WI38 (cell line): ENCODE data around the gene KLK15.

Source experiments
- H3K4me3 ChIP-seq: 2 replicates; pipeline ENCODE4 v1.5.1; 2011; ENCODE audit warnings: low read depth, mild to moderate bottlenecking, control low read depth, low read length
- TF ChIP-seq, protein P1 (sequence below): IDR thresholded peaks from 2 replicates; pipeline ENCODE4 v1.5.1; 2012; ENCODE audit warnings: low read depth, mild to moderate bottlenecking, control low read depth, low read length

The KLK15 gene

DNA sequence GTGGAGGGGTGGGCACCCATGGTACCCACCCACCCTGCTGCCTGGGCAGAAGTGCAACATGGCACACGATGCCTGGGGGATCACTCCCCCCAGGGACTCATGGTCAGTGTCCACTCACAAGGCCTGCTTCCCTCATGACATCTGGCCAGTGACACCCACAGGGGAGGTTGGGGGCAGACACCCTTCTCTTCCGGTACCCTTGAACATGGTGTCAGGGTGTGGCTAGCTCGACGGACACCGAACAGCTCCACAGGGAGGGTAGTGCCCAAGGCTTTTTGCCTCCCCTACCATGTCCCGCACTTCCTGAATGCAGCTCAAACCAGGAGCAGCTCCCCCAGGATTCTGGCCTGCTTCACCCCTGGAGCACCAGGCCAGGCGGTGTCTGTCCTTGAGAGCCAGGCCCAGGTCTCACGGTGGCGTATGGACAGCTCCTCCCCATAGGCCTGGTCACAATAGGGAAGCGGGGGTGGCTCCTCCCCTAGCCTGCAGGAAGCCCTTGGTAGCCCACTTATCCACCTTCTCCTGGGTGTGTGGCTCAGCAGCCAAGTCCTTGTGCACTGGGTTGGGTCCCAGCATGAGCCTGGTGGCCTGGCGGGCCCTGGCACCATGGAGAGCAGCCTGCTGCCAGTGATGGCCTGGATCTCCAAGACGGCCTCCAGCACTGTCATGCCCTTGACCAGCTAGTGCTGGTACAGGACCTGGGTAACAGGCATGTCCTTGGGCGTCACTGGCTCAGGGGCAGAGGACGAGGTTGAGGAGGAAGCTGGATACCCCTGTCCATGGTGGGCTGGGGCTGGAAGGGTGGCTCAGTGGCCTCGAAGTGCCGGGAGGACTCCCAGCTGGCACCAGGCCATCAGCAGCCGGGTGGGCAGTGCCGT, 35.4 kb downstream of the KLK15 start:
- TF ChIP-seq, protein P1, sequence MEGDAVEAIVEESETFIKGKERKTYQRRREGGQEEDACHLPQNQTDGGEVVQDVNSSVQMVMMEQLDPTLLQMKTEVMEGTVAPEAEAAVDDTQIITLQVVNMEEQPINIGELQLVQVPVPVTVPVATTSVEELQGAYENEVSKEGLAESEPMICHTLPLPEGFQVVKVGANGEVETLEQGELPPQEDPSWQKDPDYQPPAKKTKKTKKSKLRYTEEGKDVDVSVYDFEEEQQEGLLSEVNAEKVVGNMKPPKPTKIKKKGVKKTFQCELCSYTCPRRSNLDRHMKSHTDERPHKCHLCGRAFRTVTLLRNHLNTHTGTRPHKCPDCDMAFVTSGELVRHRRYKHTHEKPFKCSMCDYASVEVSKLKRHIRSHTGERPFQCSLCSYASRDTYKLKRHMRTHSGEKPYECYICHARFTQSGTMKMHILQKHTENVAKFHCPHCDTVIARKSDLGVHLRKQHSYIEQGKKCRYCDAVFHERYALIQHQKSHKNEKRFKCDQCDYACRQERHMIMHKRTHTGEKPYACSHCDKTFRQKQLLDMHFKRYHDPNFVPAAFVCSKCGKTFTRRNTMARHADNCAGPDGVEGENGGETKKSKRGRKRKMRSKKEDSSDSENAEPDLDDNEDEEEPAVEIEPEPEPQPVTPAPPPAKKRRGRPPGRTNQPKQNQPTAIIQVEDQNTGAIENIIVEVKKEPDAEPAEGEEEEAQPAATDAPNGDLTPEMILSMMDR, result no peak
- no peak overlapping the region for H3K4me3 ChIP-seq

DNA sequence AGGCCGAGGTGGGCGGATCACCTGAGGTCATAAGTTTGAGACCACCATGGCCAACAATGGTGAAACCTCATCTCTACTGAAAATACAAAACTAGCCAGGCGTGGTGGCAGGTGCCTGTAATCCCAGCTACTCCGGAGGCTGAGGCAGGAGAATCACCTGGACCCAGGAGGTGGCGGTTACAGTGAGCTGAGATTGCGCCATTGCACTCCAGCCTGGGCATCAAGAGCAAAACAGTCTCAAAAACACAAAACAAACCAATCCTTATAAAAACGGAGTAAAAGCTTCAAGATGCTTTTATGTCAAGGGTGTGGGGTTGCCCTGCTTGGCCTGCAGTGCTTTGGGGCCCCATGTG, 36.0 kb downstream of the KLK15 start:
- TF ChIP-seq, protein P1, result no peak
- H3K4me3 ChIP-seq, result no peak overlapping the region

DNA sequence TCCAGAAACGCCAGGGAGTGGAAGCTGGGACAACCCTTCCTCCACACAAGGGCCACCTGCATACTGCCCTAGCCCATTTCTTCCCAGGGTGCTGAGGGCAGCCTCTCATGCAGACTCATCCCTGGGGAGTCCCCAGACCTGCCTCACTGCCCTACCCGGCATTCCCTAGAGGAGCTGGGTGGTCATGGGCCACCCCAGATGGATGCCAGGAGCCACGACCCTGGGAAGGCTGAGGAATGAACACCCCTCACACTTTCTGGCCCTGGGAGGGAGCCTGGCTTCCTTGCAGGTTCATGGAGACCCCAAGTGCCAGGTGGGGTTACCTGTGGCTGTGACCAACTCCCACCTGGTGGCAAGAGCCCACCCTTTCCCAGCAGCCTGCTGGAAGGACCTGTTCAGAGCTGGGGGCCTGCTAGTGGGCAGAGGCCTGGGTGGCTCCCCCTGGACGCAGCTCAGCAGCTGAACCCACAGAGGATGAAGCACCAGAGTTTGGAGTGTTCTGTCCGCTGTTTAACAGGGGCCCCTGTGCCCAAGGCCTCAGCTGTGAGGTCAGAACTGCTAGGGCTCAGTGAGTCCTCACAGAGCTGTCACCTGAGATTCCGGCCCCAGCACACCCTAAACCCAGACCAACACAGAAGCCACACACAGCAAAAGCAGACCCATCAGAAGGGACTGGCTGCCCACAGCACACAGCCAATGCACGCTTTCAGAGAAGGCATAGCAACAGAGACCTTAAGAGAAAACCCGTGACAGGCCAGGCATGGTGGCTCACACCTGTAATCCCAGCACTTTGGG, 36.5 kb downstream of the KLK15 start:
- no peak overlapping the region for H3K4me3 ChIP-seq
- TF ChIP-seq, protein P1, result no peak

DNA sequence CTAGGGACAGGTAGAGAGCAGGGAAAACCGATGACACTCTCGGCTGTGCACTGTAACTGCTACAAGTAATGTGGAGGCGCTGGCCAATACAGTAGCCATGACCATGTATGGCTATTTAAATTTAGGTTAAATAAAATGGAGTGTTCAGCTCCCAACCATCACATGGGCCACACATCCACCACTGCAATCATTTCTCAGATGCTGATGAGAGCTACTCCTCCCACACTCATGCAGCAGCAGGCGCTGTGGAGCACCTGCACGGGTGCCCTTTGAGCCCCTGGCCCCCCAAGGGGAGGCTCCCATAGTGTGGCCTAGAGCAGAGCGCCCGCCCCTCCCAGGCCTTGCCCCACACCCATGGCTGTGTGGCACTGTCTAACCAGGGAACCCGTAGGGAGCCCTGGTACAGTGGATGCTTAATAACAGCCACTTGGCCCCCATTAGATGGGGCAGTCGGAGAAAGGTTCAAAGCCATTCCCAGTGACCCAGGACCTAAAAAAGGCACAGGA, 37.2 kb downstream of the KLK15 start:
- TF ChIP-seq, protein P1, result no peak
- H3K4me3 ChIP-seq, result no peak overlapping the region

DNA sequence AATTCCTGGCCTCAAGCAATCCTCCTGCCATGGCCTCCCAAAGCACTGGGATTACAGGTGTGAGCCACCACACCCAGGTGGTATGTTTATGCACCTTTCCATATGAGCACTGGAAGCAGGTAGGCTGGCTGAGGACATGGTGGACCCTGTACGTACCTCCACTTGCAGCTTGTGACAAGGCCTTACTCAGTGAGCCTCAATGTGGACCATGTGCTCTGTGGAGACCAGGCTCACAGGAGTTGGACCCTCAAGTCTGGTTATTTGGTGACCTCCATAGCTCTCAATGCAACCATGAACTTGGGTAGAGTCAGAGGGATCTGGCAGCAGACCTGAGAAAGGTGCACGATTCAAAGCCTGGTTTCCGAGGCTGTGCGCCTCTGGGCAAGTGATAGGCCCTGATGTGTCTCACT, 37.7 kb downstream of the KLK15 start:
- TF ChIP-seq, protein P1, result no peak

DNA sequence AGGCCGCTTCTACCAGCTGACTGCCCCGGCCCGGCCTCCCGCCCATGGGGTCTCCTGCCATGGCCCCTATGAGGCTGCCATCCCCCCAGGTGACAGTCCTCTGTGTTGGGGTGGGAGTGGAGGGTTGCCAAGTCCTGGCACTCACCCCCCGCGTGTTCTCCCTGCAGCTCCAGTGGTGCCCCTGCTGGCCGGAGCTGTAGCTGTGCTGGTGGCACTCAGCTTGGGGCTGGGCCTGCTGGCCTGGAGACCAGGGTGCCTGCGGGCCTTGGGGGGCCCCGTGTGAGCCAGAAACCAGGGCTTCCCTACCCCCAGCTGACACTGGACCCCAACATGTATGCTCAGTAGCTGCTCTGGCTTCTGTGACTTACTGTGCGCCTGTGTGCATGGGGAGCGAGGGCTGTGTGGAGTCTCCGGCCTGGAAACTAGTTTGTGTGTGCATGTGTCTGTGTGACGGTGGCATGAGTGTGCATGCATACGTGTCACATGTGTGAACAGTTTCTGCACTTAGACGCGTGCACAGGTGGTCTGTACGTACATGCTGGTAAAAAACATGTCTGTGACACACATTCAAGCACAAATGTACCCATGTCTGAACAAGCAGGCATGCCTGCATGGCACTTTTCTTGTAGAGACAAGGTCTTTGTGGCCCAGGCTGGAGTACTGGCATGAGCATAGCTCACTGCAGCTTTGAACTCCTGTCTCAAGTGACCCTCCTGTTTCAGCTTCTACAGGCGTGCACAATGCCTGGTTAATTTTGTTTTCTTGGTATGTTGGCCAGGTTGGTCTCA, 38.3 kb downstream of the KLK15 start:
- no peak overlapping the region for H3K4me3 ChIP-seq
- TF ChIP-seq, protein P1, result no peak

More for the DNA sequence above, 37.7 kb downstream of the KLK15 start:
- H3K4me3 ChIP-seq, result no peak overlapping the region
